OCI-M2 (cell line): Measurements from ENCODE around the gene DCAF4.

Experiments
- DNase-seq: peaks from one replicate; lab custom pipeline; 2025; ENCODE audit not compliant: unreplicated experiment; lab: John Stamatoyannopoulos, UW

The DCAF4 gene

DNA sequence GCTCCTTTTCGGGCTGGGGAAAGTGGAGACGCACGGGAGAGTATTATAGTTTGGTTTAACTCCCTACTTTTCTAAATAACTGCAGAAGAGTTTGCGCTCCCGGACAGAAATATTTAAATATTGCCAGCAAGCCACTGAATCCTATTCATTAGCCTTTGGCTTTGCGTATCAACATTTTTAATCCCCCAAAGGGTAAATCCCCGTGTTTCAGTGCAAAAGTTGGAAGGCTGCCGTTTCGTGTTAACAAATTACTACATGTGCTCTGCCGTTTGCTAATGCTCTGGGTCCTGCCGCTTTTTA, 32.0 kb upstream of the DCAF4 start:
- no peak for DNase-seq

GRCh38 chr14:72894623-72895378, 31.5 kb upstream of the DCAF4 start:
- DNase-seq = no peak

- DNase-seq = no peak
Observed at GRCh38 chr14:72898448-72898847, 27.8 kb upstream of the DCAF4 start.

DNA sequence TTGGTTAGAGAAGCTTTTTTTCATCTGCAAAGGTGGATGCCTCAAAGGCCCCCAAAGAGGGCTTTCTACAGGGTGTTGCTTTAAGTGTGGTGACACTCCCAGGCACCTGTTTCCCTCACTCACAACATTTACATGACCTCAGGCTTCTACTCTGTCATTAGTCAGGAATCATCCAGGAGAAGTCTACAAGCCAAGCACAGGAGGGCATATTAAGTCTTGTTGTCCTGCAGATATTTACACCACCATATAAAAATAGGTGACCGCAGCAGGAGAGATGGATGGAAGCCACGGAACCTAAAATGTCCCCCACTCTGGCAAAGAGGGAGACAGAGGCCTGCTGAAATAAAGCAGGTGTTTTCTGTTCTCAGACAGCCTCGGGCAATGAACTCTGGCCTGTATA, 24.9 kb upstream of the DCAF4 start:
- DNase-seq = no peak

GRCh38 chr14:72902801-72903530, 23.3 kb upstream of the DCAF4 start:
- no peak for DNase-seq

DNA sequence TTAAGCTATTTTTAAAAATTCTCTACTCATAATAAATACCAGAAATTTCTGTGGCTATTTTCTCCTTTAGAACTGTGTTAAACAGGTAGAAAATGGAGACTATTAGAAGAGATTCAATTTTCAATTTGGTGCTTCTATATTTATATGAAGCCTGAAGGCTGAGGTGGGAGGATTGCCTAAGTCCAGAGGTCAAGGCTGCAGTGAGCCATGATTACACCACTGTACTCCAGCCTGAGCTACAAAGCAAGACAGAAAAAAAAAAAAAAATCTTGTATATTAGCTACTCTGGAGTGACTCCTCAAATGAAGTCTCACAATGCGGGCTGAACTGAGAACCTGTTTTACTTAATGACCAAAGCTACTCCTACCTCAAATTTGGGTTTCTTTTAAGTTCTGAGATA, 22.5 kb upstream of the DCAF4 start:
- DNase-seq = no peak

DNA sequence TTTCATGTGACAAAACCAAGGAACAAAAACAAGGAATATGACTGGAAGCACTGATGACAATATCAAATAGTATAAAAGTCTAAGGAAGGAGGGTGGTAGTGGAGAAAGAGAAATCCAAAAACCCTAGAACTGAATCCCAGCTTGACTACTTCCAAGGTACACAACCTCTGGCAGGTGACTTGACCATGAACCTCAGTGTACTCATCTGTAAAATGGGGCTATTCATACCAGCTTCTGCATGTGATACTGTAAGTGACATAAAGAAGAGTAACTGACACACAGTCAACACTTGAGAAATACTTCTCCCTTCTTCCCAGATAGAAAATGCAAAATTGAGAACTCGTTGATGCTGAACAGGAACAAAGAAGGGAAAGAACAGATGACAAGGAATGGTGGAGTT, 22.0 kb upstream of the DCAF4 start:
- DNase-seq = no peak

GRCh38 chr14:72904840-72905561, 21.3 kb upstream of the DCAF4 start:
- DNase-seq = peak; percentile 56

DNA sequence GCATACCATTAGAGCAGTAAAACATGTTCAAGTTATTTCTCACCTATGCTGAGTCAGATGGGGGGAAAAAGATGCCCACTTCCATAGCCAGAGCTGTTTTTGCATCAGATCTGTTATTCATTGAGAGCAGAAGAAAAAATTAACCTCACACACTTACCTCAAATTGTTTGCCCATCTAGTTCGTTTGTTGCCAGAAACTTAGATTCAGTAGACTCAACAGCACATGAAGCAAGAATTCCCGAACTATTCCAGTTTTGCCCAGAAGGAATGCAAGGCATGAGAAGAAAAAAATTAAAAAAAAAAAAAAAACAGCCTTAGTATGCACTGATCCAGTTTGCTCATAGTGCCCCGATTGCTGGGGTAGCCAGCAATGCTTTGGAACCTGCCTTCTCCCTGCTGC, 19.9 kb upstream of the DCAF4 start:
- DNase-seq = no peak

- no peak for DNase-seq
Observed at GRCh38 chr14:72906879-72907278, 19.4 kb upstream of the DCAF4 start.

- no peak for DNase-seq
Observed at GRCh38 chr14:72907886-72908285, 18.4 kb upstream of the DCAF4 start.

DNA sequence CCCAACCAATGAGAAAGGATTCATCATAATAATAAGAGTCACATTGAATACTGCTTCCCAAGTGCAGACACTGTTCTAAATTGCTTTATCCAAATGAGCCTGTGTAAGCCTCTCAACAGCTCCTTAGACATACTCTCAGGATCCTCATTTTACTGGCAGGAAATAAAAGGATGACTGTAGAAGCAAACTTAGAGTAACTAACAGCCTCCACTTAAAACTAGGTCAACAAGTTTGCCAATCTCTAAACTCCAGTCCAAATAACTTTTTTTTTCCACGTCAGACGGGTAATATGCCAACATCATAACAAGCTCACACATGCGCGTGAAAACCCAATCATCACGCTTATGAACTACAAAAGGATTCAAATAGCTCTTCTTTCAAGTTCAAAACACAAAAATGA, 17.1 kb upstream of the DCAF4 start:
- DNase-seq = no peak

DNA sequence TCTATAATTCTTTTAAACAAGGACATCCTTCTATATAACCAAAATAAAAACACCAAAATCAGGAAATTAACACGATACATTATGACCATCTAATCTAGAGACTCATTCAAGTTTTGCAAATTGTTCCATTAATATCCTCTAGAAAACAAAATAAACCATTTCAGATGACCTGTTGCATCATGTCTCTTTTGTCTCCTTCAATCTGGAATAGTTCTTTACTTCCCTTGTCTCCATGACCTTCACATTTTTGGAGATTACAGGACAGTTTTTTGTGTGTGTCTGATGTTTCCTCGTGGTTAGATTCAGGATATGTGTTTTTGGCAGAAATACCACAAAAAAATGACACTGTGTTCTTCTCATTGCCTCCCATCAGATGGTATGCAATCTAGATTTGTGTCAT, 12.5 kb upstream of the DCAF4 start:
- DNase-seq = no peak

DNA sequence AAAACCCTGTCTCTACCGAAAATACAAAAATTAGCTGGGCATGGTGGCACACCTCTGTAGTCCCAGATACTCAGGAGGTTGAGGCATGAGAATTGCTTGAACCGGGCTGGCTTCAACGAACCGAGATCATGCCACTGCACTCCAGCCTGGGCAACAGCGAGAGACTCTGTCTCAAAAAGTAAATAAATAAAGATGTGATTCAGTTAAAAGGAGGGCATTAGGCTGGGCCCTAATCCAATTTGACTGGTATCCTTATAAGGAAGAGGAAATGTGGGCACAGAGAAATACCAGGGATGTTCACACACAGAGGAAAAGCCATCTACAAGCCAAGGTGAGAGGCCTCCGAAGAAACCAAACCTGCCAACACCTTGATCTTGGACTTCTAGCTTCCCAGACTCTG, 10.1 kb upstream of the DCAF4 start:
- no peak for DNase-seq

- DNase-seq = no peak
Observed at GRCh38 chr14:72917094-72917802, 9.0 kb upstream of the DCAF4 start.

DNA sequence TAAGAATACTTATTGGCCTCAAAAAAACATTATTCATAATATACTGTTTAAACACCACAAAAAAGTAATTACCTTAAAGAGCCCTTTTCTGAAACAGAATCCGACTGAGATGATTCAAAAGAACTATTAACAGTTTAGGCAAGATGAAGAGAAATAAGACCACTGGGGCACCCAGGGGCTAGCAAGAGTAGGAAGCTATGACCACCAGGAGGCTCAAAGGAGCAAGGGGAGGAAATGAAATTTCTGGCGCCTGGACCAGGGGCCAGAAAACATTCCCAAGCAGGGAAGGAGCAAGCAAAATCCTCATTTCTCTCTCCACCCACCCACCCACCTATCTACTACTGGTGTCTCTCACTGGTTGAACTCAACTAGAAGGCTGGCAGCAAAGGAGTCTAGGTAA, 6.3 kb upstream of the DCAF4 start:
- no peak for DNase-seq

GRCh38 chr14:72921396-72921795, 4.9 kb upstream of the DCAF4 start:
- no peak for DNase-seq

GRCh38 chr14:72924337-72924736, 1.9 kb upstream of the DCAF4 start:
- no peak for DNase-seq

- DNase-seq = no peak
Observed at GRCh38 chr14:72925171-72925759, 999 bp upstream of the DCAF4 start.

DNA sequence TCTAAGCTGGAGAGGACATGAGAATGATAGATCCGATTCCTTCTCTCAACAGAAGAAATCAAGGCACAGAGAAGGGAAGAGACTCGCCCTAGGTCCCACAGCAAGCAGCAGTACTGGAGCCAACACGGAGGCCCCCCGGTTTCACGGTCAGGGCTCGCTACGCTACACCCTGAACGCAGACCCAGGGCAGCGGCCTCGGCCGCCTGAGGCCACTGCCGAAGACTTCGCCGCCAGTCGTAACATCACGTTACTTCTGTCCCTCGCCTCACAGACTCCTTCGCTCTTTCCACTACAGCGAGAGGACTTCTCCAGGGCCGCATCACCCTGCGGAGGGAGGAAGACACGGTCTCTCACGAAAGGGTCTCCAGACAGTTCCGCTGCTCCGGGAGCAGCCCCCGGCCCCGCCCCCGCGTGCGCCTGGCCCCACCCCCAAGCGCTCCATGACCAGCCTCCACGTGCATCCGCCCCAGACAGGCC, 411 bp upstream of the DCAF4 start:
- DNase-seq = no peak

GRCh38 chr14:72928872-72929271, 2.6 kb downstream of the DCAF4 start:
- no peak for DNase-seq
